ES-I3 (cell line): ENCODE results near the gene ASXL1.
"Not testable (repeated sequence)": the region's sequence is repeated elsewhere in the genome, so short reads cannot be mapped to it uniquely, and the experiment has no call there.

Source experiments
- H3K36me3 ChIP-seq: 2 replicates; pipeline ENCODE4 v1.6.1; 2013; ENCODE audit warnings: mild to moderate bottlenecking, low read length, control low read depth, moderate library complexity; ENCODE audit not compliant: insufficient read depth
- H3K4me1 ChIP-seq: 2 replicates; pipeline ENCODE4 v1.6.1; 2013; ENCODE audit warnings: mild to moderate bottlenecking, control low read depth, low read length; ENCODE audit not compliant: insufficient read depth
- H3K9ac ChIP-seq: 2 replicates; pipeline ENCODE4 v1.6.1; 2013; ENCODE audit warnings: low read depth, mild to moderate bottlenecking, low read length, moderate library complexity
- H3K9me3 ChIP-seq: 2 replicates; pipeline ENCODE4 v1.6.1; 2013; ENCODE audit warnings: mild to moderate bottlenecking, low read length, moderate library complexity; ENCODE audit not compliant: control insufficient read depth, insufficient read depth

The ASXL1 gene

GRCh38 chr20:32357869-32358631, at the start of gene ASXL1:
TSS of gene ASXL1 (plus strand) at chr20:32358331. CDS start at chr20:32358776, 445 bp downstream.
- no peaks in the 10 kb centered on the region for H3K9me3 ChIP-seq
- H3K9ac ChIP-seq = peak within 1 kb of the TSS; percentile 87
- H3K4me1 ChIP-seq = 0 out of 2 replicates have a peak, but pooled peaks cover 3% of the 10 kb centered on the region
- no peaks in the 10 kb centered on the region for H3K36me3 ChIP-seq

DNA sequence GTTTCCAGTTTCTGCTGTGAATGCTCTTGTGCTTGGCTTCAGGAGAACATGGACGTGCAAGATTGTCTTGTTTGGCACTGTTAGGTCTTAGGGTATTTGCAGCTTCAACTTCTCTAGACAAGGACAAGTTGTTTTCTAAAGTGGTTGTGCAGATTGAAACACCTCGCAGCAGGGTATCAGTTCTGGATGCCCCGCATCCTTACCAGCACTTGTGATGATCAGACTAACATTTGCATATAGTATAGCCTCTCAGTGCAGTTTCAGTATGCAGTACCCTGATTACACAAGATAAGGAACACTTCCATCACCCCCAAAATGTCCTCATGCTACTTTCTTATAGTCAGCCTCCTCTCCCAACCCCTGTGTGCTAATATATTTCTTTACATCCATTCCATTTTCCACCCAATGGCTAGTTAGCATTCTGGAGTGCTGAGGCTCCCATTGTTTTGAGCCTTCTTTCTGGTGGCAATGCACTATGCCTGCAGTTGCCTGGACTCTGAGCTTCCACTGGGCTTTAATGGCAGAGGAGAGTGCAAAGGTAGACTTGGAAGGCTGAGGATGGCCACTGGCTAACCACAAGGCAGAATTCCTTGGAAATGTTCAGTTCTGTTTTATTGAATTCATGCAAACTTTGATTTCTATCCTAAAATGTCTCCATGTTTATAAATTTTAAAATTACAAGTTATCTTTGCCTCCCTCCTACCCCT, 45.3 kb upstream of the ASXL1 start:
- Histone ChIP-seq H3K36me3 (no peaks in the 10 kb centered on the region), H3K9ac (no peak overlapping the region), H3K4me1 (no peaks in the 10 kb centered on the region), H3K9me3 (no peaks in the 10 kb centered on the region)

DNA sequence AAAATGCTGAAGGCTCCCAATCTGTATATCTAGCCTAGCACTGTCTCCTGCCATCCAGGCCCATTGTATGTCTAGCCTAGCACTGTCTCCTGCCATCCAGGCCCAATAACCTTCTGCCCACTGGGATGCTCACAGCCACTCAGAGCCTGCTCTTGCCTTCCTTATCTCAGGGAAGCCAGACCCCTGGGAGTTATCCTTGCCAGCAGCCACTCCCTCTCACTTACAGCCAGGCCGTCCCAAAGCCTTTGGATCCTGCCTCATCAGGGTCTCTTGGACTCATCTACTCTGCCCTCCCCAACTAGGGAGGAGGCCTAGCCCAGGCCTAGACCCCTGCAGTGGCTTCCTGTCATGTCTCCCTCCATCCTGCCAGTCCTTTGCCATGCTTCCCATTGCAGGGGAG, 43.4 kb upstream of the ASXL1 start:
- Histone ChIP-seq H3K9ac (no peak overlapping the region), H3K36me3 (no peaks in the 10 kb centered on the region), H3K4me1 (no peaks in the 10 kb centered on the region), H3K9me3 (no peaks in the 10 kb centered on the region)

DNA sequence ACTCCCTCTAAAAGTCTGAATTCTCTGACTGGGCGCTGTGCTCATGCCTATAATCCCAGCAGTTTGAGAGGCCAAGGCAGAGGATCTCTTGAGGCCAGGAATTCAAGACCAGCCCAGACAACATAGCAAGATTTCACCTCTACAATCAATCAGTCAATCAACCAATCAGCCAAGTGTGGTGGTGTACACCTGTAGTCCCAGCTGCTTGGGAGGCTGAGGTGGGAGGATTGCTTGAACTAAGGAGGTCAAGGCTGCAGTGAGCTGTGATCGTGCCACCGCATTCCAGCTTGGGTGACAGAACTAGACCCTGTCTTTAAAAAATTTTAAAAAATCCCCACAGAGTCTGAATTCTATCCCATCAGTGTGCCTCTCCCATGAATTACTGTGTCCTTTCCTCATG, 42.7 kb upstream of the ASXL1 start:
- no peaks in the 10 kb centered on the region for H3K4me1 ChIP-seq
- no peak overlapping the region for H3K9ac ChIP-seq
- no peaks in the 10 kb centered on the region for H3K36me3 ChIP-seq
- H3K9me3 ChIP-seq = no peaks in the 10 kb centered on the region

GRCh38 chr20:32315891-32316290, 42.2 kb upstream of the ASXL1 start:
- H3K4me1 ChIP-seq = no peaks in the 10 kb centered on the region

GRCh38 chr20:32316667-32317066, 41.5 kb upstream of the ASXL1 start:
- no peaks in the 10 kb centered on the region for H3K4me1 ChIP-seq
- no peak overlapping the region for H3K9ac ChIP-seq
- no peaks in the 10 kb centered on the region for H3K36me3 ChIP-seq
- H3K9me3 ChIP-seq = no peaks in the 10 kb centered on the region

More at GRCh38 chr20:32315891-32316290, 42.2 kb upstream of the ASXL1 start:
- no peaks in the 10 kb centered on the region for H3K36me3 ChIP-seq
- no peaks in the 10 kb centered on the region for H3K9me3 ChIP-seq
- H3K9ac ChIP-seq = no peak overlapping the region

DNA sequence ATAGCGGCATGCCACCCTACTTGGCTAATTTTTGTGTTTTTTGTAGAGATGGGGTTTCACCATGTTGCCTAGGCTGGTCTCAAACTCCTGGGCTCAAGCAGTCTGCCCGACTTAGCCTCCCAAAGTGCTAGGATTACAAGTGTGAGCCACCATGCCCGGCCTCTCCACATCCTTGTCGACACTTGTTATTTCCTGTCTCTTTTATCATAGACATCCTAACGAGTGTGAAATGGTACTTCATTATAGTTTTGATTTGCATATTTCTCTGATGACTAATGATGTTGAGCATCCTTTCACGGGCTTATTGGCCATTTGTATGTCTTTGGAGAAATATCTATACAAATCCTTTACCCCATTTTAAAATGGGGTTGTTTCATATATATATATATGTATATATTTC, 39.0 kb upstream of the ASXL1 start:
- H3K9ac ChIP-seq = no peak overlapping the region
- H3K36me3 ChIP-seq = no peaks in the 10 kb centered on the region
- no peaks in the 10 kb centered on the region for H3K4me1 ChIP-seq
- no peaks in the 10 kb centered on the region for H3K9me3 ChIP-seq

GRCh38 chr20:32320305-32320704, 37.8 kb upstream of the ASXL1 start:
- H3K36me3 ChIP-seq = no peaks in the 10 kb centered on the region

GRCh38 chr20:32321390-32321789, 36.7 kb upstream of the ASXL1 start:
- H3K9ac ChIP-seq = no peak overlapping the region
- H3K4me1 ChIP-seq = no peaks in the 10 kb centered on the region
- H3K36me3 ChIP-seq = no peaks in the 10 kb centered on the region
- H3K9me3 ChIP-seq = no peaks in the 10 kb centered on the region

More at GRCh38 chr20:32320305-32320704, 37.8 kb upstream of the ASXL1 start:
- H3K4me1 ChIP-seq = no peaks in the 10 kb centered on the region
- H3K9me3 ChIP-seq = no peaks in the 10 kb centered on the region
- no peak overlapping the region for H3K9ac ChIP-seq

- not testable (repeated sequence) for H3K36me3 ChIP-seq, H3K9ac ChIP-seq, H3K9me3 ChIP-seq, H3K4me1 ChIP-seq
These were observed 35.9 kb upstream of the ASXL1 start for GRCh38 chr20:32322260-32322659.

DNA sequence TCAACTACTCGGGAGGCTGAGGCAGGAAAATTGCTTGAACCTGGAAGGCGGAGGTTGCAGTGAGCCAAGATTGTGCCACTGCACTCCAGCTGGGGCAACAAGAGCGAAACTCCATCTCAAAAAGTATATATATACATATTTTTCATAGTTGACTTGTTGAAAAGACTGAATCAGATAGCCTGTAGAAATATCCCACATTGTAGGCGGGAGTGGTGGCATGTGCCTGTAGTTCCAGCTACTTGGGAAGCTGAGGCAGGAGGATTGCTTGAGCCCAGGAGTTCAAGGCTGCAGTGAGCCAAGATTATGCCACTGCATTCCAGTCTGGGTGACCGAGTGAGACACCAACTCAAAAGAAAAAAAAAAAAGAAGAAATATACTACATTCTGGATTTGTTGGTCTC, 34.4 kb upstream of the ASXL1 start:
- H3K36me3 ChIP-seq, H3K9ac ChIP-seq, H3K9me3 ChIP-seq, H3K4me1 ChIP-seq: not testable (repeated sequence)

DNA sequence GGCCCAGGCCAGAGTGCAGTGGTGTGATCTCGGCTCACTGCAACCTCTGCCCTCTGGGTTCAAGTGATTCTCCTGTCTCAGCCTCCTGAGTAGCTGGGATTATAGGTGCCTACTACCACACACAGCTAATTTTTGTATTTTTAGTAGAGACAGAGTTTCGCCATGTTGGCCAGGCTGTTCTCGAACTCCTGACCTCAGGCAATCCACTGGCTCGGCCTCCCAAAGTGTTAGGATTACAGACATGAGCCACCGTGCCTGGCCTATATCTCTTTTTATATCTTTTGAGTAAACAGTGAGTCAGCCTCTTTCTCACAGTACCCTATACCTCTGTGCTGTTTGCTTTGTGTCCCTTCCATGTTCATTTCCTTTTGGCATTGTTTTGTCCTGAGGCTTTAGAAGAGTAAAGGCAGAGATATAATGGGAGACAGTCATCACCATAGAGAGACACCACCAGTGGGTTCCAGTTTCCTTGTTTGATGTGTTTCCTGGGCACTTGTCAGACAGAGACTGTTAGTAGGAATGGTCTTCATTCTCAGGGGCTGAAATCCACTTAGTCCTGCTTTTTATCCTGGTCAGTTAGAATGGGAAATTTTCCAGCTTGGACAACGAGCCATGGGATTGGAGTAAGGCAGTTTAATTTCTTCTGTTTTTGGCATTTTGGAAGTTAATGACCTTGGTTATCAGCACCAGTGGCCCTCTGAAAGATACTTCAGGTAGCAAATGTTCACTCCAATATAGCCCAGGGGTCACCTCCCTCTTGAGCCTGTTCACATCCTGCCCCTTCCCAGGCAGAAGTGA, 32.2 kb upstream of the ASXL1 start:
- Histone ChIP-seq H3K36me3 (no peaks in the 10 kb centered on the region), H3K4me1 (no peaks in the 10 kb centered on the region), H3K9me3 (no peaks in the 10 kb centered on the region), H3K9ac (no peak overlapping the region)

DNA sequence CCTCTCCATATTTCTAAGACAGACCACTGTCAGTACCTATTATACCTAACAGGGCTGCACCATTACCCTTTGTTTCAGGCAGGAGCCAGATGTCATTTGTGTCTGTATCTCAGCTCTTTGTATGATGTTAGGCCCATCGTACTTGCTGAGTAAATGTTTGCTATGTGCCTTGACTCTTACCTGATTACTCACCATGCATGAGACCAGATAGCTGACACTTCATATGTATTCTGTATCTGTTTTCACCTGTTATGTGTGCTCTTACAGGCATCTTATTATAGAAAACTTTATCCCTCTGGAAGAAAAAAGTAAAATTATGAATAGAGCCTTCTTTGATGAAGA, 31.7 kb upstream of the ASXL1 start:
- H3K9me3 ChIP-seq = no peaks in the 10 kb centered on the region
- H3K9ac ChIP-seq = no peak overlapping the region
- H3K4me1 ChIP-seq = no peaks in the 10 kb centered on the region
- H3K36me3 ChIP-seq = no peaks in the 10 kb centered on the region

- Histone ChIP-seq H3K36me3 (no peaks in the 10 kb centered on the region), H3K9ac (no peak overlapping the region), H3K4me1 (no peaks in the 10 kb centered on the region), H3K9me3 (no peaks in the 10 kb centered on the region)
These were observed 30.9 kb upstream of the ASXL1 start for GRCh38 chr20:32327087-32327681.
